Ishikawa (cell line): ENCODE measurements around the gene RALGAPA2.

ENCODE experiments used
- CEBPB ChIP-seq: IDR thresholded peaks from 2 replicates; pipeline ENCODE4 v1.6.1; 2012
- CREB1 ChIP-seq: IDR thresholded peaks from 2 replicates; pipeline ENCODE4 v1.6.1; 2012; ENCODE audit warnings: low read depth
- EP300 ChIP-seq: IDR thresholded peaks from 2 replicates; pipeline ENCODE4 v1.6.1; 2012; ENCODE audit warnings: borderline replicate concordance
- RAD21 ChIP-seq: IDR thresholded peaks from 2 replicates; pipeline ENCODE4 v1.6.1; 2012; ENCODE audit warnings: low read depth
- TAF1 ChIP-seq: IDR thresholded peaks from 2 replicates; pipeline ENCODE4 v1.6.1; 2012; ENCODE audit warnings: low read depth, mild to moderate bottlenecking
- TF ChIP-seq, protein P1 (sequence below): IDR thresholded peaks from 2 replicates; pipeline ENCODE4 v1.6.1; 2012
- TF ChIP-seq, protein P2 (sequence below): IDR thresholded peaks from 2 replicates; pipeline ENCODE4 v1.6.1; 2012; ENCODE audit warnings: low read depth, mild to moderate bottlenecking

DNA sequence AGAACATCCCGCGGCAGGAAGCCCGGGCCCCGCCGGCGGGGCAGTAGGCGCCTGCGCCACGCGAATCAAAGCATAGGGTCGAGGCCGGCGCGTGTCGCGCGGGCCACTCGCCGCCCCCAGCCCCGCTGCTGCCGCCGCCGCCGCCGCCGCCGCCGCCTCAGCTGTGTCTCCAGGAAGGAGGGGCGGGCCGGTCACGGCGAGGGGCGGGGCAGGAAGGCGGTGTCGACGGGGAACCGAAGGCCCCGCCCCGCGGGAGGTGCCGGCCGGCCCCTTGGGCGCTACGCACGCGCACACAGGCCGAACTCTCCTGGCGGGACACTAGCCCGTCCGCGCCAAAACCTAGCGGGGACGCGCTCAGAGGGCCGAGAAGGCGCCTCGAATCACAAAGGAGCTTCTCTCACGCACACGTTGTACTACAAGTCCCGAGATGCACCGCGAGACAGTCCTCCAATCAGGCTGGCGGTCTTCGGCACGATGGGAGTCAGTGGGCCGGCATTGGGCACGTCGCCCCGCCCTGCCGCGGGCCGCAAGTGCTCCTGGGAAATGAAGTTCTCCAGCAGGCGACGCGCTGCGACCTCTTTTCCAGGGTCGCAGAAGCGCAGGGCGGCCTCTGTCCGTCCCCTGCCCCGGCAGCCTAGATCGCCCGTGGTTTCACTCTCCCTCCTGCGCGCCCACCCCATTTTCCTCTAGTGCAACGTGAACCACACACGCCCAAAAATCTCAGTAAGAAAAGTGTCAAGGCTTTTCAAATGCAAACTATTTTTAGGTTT, at the start of gene RALGAPA2:
- TF ChIP-seq, protein P1, sequence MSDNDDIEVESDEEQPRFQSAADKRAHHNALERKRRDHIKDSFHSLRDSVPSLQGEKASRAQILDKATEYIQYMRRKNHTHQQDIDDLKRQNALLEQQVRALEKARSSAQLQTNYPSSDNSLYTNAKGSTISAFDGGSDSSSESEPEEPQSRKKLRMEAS = peak; percentile 68
- TF ChIP-seq TAF1 = no peak
- TF ChIP-seq, protein P2, sequence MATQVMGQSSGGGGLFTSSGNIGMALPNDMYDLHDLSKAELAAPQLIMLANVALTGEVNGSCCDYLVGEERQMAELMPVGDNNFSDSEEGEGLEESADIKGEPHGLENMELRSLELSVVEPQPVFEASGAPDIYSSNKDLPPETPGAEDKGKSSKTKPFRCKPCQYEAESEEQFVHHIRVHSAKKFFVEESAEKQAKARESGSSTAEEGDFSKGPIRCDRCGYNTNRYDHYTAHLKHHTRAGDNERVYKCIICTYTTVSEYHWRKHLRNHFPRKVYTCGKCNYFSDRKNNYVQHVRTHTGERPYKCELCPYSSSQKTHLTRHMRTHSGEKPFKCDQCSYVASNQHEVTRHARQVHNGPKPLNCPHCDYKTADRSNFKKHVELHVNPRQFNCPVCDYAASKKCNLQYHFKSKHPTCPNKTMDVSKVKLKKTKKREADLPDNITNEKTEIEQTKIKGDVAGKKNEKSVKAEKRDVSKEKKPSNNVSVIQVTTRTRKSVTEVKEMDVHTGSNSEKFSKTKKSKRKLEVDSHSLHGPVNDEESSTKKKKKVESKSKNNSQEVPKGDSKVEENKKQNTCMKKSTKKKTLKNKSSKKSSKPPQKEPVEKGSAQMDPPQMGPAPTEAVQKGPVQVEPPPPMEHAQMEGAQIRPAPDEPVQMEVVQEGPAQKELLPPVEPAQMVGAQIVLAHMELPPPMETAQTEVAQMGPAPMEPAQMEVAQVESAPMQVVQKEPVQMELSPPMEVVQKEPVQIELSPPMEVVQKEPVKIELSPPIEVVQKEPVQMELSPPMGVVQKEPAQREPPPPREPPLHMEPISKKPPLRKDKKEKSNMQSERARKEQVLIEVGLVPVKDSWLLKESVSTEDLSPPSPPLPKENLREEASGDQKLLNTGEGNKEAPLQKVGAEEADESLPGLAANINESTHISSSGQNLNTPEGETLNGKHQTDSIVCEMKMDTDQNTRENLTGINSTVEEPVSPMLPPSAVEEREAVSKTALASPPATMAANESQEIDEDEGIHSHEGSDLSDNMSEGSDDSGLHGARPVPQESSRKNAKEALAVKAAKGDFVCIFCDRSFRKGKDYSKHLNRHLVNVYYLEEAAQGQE = no peak
- TF ChIP-seq RAD21 = no peak
- TF ChIP-seq CEBPB = no peak
- TF ChIP-seq CREB1 = 0 out of 2 replicates have a peak, but pooled peaks have one; percentile 31
- TF ChIP-seq EP300 = no peak
